T-helper 9 cell (primary cell): ENCODE data around the gene CACNG4.

ENCODE experiments used
- DNase-seq: peaks from one replicate; pipeline ENCODE4 v3.0.0-alpha.2; 2020

Gene CACNG4

GRCh38 chr17:67067571-67068482 lies 103.3 kb downstream of the CACNG4 start:
- DNase-seq: no peak

DNA sequence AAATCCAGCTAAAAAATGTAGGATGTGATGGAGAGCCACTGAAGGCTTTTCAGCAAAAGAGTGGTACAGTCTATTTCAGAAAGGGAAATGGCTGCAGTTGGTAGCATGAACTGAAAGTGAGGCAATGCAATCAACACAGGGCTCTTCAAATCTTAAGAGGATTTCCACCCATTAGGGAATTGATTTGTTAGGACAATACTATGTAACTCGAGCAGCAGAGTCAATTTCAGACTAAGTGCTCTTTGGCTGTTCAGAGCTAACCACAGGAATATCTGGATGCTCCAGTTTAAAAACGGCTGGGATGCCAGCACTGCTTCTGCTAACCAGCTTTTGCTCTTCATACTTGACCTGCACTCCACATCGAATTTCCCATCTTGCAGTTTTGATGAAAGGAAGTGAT lies 104.5 kb downstream of the CACNG4 start:
- no peak for DNase-seq

DNA sequence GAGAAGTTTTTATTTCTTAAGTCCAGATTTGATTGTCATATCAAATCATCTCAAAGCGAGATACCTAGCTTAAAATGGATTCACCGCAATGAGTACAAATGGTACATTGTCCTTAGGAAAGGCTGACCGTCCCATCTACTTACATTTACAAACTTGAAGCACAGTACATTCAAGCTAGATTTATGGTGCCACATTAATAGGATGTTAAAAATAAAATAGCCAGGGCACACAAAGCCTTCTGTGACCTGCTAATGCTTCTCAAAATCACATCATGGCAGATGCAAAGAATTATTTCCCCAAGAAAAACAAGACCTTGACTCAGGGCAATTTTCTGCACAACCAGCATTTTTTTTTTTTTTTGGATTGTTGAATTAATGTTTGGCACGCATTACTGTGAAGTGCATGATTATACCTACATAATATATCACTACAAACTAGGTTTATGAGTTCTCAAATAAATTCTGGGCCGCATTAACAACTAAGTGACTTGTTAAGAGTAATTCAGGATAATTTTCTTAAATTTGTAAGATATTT lies 105.2 kb downstream of the CACNG4 start:
- DNase-seq: no peak

- DNase-seq: no peak
These were observed 107.1 kb downstream of the CACNG4 start for GRCh38 chr17:67071595-67071994.

DNA sequence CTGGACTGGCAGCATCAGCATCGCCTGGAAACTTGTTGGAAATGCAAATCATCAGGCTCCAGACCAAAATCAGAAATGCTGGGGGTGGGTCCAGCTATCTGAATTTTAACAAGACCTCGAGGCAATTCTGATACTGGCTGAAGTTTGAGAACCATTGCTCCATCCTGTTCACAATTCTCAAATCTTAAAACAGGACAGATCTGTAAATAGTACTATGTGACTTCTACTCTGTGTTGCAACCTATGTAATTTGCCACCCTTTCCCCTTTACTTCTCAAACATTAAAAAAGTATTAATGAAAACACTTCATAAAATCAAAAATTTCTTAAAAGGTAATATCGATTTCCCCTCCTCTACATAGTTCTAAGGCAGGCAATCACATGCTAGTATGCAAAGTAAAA lies 108.4 kb downstream of the CACNG4 start:
- no peak for DNase-seq

DNA sequence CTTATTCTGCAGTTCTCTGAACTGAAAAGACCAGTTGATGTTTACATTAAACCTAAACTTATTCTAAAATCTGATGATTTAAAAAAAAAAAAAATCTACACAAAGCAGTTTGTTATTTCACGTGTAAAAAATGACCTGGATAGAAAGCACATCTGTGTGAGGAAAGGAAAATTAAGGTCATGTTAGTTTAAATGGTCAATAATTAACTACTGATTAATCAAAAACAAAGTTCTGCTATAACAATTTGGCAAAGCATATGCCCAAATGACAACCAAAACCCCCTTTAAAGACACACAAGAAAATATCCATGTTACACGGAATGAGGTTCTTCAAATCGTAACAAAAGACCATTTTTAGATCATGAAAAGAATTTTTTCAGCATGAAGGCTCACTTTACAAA lies 110.3 kb downstream of the CACNG4 start:
- no peak for DNase-seq

DNA sequence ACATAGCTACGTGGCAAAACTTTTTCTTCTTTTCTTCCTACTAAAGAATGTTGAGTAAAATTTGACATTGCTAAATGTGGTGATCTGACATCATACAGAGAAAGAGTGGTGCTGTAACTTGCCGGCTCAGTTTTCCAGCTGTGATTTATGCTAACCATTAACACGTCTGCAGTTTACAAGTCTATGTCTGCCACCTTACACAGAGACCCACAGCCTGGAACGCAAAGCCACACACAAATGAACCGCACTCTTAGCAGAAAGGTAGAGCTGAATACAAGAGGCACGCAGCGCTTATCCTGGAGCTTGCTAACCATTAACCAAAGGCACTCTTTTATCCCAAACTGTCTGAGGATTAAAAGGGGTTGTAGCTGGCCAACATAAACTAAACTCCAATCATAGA lies 111.8 kb downstream of the CACNG4 start:
- no peak for DNase-seq

GRCh38 chr17:67078292-67078691 lies 113.8 kb downstream of the CACNG4 start:
- no peak for DNase-seq

DNA sequence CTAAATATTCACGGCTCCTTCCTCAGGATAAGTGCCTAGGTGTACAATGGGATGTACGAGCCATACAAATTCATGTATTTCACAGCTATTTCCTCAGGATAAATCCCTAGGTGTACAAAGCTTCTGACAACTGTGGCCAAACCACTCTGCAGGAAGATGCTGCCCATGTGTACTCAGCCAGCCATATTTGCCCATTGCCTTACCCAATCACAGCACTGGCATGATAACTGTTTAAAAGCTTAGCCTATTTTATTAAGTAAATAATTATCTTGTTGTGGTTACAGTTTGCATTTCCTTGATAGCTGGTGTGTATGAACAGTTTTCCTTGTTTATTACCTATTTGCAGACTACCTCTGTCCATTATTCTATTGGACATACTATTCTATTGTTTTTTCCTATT lies 115.0 kb downstream of the CACNG4 start:
- DNase-seq: no peak

DNA sequence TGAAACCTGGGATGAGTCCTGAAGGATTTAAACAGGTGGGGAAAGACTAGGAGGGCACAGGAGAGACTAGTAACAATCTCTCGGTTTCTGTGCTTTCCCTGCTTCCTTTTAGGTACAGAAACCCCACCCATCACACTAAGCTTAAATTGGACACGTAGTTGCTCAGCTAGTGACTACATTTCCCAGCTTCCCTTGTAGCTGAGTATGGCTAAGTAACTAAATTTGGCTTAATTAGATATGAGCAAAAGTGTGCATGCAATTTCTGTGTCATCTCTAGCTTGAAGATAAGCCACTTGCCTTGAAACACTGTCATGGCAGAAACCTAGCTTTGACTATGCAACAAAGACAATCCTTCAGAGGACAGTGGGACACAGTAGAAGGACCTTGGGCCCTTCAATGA lies 116.3 kb downstream of the CACNG4 start:
- DNase-seq: no peak

DNA sequence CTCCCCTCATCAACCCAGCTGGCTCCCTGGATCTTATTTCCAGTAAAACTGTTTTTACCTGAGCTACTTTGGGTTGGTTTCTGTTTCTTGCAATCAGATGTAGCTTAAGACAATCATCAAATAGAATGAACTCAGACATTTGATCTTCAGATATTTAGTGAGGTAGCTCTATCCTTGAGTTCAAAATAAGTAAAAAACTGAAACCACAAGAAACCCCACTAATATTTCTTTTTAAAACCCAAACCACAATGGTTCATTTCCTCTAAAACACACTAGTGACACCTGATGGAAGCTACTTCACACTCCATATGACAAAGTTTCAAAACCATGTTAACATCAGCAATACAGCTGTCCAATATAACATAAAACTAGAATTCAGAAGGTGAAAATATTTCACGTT lies 117.6 kb downstream of the CACNG4 start:
- DNase-seq: no peak
